Activated CD4-positive, alpha-beta T cell treated with anti-CD3 and anti-CD28 coated beads for 24 hours (primary cell): ENCODE data around the gene CYS1.

ENCODE experiments used
- DNase-seq, 2 donors: peaks; one replicate each; pipeline ENCODE4 v3.0.0-alpha.2; 2020; ENCODE audit warnings: low read depth in 2 of 2

The CYS1 gene

DNA sequence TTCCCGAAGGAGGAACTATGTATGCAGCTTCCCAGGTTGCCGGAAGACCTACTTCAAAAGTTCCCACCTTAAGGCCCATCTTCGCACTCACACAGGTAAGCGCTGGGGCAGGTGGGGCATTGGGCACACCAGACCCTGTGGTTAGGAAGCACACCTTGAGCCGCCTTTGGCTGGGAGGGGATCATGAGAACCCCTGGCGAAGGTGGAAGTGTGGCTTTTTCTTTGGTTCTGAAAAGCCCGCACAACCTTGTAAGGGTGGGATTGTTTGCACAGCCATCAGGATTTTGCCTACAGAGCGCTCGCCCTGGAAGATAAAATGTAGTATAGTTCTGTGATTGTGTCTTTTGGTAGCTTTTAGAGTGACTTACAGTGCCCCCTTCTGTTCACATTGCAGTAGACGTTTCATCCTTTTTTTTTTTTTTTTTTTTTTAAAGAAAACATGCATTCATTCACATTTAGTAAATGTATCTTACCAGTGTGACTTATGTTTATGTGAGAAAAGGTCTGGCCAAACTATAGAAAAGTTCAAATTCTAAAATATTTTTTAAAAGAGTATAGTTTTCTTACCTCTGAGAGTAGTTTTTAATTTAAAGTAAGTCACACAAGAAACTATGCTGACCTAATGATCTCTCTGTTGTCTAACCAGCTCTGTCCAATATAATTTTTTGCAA is 31.6 kb downstream of the CYS1 start:
- no peak for DNase-seq

DNA sequence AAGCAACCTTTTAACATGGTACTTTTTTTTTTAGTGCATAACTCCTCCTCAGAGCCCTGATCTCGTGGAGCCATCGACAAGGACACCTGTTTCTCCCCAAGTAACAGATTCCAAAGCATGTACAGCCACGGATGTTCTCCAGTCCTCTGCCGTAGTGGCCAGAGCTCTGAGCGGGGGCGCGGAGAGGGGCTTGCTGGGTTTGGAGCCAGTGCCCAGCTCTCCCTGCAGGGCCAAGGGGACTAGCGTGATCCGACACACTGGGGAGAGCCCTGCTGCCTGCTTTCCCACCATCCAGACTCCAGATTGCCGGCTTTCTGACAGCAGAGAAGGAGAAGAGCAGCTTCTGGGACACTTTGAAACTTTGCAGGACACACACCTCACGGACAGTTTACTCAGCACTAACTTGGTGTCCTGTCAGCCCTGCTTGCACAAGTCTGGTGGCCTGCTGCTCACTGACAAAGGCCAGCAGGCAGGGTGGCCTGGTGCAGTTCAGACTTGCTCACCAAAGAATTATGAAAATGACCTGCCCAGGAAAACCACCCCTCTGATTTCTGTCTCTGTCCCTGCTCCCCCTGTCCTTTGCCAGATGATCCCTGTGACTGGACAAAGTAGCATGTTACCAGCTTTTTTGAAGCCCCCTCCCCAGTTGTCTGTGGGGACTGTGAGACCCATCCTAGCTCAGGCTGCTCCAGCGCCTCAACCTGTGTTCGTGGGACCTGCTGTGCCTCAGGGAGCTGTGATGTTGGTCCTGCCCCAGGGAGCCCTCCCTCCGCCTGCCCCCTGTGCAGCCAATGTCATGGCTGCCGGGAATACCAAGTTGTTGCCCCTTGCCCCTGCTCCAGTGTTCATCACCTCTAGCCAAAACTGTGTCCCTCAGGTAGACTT is 32.4 kb downstream of the CYS1 start:
- DNase-seq: no peak

DNA sequence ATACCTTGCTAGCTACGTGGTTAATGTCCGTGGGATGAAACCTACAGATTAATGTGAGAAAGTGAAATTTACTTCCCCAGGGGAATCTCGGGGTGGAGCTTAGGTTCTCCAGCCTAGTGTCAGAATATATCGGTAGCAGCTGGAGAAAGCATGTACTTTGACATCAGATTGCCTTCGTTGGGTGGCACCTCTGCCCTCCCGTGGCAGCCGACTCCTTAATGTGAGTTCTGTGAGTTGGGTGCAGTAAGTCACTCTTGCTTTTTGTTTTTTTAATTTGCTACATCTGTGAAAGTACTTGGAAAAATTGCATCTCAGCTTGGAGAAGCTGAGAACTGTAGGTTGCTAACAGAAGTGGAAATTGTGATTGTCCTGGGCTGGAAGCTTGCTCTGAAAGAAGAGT is 33.3 kb downstream of the CYS1 start:
- no peak for DNase-seq

DNA sequence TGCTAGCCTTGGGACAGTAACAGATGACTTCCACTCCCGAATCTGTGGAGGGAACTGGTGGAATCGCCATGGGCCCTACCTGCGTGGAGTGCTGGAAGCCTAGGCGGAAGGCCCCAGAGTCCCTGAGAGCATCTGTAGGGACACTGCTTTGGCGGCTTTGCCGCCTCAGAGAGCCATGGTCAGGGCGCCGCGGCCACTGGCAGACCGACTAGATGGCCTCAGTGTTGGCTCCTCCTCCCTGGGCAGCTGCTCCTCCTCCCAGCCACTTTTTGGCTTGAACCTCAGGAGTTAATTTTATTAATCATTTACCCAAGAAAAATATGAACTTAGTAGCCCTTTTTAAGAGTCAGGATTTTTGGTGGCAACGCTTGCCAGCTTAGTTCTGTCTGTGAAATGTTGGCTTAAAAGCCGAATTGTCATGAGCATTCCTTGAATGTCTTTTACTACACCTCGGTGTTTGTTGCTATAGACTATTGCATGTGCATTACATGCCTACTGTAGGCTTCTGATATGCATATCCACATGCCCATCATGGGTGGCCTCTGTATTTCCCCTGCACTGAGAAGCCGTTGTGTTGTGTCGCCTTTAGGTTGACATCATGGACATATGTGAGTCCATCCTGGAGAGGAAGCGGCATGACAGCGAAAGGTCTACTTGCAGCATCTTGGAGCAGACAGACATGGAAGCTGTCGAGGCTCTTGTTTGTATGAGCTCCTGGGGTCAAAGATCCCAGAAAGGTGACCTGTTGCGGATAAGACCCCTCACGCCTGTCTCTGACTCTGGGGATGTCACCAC is 34.5 kb downstream of the CYS1 start:
- DNase-seq: no peak

DNA sequence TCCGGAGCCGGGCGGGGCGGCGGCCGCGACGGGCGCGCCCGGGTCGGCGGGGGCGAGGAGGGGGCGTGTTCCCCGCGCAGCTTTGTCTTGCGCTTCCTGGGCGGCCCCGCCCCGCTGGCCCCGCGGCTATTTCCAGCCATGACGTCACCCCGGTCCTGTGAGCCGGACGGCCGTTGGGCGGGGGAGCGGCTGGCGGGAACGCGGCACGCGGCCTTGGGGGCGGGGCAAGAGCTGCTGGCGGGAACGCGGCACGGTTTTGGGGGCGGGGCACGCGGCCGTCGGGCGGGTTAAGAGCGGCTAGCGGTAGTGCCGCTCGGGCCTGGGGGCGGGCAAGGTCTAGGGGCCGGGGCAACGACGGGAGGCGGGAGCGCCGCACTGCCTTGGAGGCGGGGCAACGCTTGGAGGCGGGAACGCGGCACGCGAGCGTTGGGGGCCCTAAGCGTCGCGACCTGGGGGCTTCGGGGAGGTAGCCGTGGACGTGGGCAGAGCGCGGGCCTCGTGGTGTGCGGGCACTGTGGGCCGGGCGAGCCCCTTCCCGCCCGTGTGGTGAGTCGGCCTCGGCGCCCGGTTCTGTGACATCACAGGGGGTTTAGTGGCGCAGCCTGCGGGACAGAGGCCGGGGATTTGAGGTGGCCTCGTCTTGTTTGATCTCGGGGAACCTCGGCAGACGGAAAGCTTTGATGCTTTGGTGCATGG is 36.2 kb downstream of the CYS1 start:
- peak; percentile 83 to 97 for DNase-seq

DNA sequence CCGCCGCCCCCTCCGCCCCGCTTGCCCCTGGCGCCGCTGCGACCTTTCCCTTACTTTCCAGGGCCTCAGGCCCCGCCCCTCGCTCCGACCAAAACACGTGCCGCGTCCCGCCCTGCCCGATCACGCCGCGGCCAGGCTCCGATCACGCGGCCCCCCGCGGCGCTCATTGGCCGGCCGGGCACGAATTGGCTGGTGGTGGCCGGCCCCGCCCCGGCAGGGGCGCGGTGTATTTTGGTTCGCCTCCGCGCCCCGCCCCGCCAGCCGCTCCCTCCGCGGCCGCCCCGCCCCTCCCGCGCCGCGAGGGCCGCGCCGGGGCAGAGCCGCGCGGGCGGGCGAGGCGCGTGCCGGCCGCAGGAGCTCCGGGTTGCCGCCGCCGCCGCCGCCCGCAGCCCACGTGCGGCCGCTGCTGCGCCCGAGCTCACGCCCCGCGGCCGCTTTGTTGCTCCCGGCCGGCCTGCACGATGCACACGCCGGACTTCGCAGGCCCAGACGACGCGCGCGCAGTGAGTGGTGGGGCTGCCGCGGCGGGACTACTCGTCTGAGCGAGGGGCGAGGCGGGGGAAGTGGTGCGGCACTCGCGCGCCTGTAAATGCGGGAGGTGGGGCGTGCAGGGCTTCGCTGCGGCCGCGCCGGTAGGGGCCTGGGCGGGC is 36.8 kb downstream of the CYS1 start, which contains the start of gene KLF11:
Gene KLF11 (plus strand): TSS at position 295 of the 650 bp plus-strand sequence. CDS start 167 bp downstream, at position 462.
- DNase-seq: peak; percentile 54 to 55

DNA sequence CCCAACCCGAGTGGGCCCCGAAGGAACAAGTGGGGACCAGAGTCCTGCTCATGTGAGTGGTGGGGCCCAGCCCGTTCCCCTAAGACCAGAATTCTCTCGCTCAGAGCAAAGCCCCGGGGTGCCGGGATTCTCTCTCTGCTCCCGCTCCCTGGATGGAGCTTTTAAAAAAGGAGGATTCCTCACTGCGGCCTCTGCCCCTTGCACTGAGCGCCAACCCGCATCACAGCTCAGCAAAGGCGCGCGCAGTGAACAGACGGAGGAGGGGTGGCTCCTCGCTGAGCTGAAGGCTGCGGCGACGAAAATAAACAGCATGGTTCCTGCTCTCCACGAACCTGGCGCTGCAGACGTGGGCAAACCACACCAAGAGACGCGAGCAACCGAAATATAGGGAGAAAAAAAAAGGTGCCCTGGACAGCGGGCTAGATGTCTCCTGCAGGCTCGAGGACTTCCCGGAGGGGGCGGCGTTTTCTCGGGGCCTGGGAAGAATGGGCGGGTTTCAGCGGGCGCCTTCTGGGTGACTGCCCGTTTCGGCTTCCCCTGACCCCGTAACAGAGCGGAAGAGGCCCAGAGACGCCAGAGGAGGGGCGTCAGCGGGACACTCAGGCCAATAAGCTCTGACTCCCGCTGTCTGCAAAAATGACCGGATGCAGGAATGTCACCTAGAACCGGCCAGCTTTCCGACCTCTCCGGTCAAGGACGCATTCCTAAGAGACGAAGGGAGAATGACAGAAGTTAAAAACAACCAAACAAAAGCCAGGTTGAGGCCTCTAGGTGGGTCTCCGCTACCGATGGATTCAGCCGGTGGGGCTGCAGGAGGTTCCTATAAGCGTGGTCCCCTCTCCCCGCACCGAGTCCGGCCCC is 37.7 kb downstream of the CYS1 start:
- DNase-seq: no peak

DNA sequence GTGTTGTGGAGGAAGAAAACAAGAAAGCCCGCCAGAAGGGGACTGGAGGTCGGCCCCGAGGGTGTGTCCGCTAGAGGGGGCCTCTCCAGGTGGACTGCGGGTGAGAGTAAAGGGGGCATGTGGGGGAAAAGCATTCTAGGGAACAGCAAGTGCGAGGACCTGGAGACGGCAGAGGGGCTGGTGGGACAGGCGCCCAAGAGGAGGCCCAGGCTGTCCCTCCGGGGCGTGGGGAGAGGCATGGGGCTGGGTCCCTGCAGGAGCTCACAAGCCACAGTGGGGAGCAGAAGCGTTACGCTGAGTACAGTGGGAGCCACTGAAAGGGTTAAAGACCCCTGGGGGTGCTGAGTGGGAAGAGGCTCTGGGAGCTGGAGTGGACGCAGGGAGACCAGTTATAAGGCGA is 38.5 kb downstream of the CYS1 start:
- DNase-seq: no peak

DNA sequence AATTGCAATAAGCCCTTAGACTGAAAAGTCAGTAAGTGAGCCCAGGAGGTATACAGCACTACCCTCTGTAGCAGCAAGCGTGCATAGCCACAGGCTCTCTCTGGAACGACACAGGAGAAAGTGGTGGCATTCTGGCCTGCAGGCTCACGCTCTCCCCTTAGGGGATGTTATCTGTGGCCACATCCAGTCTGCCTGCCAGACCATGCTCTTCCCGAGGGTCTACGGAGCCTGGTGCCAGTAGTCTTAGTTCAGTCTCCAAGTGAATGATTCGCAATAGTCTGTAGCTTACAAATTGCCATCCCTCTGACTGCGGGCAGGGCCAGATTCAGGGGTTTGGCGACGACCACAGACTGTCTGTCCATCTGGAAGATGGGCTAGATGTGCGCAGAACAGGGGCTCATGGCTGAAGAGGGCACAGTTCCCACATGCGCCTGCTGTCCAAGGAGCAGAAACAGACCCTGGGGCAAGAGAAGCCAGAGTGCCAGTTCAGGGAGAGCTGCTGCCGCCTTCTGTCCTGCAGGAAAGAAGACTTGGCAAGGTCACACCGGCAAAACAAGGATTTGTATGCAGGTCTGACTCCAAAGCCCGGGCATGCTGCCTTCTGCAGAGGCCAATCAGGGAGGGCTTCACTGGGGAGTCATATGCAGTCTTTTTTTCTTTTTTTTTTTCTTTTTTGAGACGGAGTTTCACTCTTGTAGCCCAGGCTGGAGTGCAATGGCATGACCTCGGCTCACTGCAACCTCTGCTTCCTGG is 40.4 kb downstream of the CYS1 start:
- DNase-seq: no peak

DNA sequence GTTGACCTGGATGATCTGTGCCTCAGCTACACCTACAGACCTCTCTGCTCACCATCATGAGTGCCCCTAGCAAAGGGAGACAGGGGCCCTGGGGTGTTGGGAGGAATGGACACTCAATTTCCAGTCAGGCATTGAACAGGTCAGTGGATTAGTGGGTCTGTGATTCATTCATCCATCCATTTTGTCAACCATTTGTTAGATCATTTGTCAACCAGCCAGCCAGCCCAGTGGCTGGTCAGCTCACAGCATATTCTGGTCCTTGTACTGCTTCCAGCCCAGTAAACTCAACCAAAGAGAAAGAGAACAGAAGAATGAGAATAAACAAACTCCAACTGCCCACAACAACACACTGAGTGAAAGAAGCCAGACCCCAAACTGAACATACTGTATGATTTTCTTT is 41.5 kb downstream of the CYS1 start:
- DNase-seq: no peak

DNA sequence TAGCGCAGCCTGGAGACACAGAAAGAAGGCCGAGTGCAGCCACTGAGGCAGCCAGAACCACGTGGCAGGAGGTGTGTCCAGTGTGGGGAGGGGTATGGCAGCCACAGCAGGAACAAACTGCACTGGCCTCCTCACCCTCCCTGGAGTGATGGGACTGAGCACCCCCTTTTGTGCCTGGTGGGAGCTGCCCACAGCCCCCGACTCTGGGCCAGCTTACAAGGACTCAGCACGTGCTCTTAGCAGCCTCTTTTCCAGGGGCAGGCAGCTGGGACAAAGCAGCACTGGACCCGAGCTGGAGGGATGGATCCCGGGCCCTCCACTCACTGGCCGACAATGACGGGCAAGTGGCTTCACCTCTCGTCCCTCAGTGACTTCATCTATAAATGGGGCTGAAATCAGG is 42.1 kb downstream of the CYS1 start:
- no peak for DNase-seq

DNA sequence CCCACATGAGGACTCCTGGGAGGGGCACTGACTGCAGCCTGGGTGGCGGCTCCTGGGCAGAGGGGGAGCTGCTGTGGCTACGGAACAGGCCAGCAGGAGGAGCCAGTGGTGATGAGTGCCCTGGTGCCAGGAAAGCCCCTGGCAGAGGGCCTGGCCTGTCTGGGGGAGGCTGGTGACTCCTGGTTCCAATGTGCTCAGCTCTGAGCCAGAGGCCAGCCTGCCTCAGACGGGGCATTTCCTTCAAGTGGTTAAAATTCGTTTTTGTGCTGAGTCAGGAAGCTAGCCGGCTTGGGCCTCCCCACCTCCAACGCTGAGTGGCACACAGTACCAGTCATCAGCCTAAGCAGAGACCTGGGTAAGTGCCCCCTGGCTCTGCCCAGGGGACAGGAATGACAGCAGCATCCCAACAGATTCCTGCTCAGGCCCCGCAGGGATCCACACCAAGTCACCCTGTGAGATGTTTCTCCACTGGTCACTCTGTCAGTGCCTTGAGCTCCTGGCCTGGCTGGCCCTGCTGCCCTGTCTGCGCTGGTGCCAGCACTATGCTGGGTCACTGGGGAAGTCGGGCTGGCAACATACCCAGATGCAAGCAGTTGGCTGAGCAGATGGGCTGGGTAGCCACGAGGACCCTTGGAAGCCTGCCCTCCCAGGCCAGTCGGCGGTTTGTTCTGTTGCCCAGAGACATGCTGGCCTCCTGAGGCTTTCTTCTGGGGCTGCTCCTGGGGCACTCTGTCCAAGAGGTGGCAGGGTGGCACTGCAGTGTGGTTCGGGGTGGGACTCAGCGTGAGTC is 43.9 kb downstream of the CYS1 start:
- DNase-seq: no peak

DNA sequence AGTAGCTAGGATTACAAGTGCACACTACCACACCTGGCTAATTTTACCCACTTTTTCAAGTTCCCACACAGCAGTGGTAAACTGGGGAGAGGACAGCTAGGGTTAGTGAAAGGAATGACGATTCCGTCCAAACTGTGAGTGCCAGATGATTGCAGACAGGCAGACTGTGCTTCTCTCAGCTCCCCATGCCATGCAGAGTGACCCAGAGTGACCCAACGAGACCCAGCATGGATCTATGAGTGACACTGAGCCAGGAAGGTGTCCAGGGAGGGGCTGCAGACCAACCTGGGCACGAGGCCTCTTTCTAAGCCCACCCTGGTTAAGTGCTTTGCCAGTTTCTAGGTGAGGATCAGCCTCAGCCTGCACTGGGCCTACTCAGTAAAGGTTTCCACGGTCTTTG is 44.6 kb downstream of the CYS1 start:
- no peak for DNase-seq

DNA sequence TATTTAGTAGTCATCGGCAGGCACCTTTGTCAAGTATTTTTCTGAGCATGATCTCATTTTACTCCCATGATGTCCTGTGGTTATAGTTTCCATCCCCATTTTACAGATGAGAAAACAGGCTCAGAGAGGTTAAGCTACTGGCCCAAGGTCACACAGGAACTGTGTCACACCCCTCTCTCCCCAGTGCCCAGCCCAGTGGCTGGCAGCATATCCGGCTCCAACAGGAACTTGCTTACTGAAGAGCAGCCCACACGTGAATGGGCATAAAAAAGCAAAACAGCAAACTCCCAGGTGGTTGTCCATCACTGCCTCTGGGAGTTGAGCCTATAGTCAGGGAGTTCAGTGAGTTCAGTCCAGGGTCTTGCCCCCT is 45.2 kb downstream of the CYS1 start:
- DNase-seq: no peak

DNA sequence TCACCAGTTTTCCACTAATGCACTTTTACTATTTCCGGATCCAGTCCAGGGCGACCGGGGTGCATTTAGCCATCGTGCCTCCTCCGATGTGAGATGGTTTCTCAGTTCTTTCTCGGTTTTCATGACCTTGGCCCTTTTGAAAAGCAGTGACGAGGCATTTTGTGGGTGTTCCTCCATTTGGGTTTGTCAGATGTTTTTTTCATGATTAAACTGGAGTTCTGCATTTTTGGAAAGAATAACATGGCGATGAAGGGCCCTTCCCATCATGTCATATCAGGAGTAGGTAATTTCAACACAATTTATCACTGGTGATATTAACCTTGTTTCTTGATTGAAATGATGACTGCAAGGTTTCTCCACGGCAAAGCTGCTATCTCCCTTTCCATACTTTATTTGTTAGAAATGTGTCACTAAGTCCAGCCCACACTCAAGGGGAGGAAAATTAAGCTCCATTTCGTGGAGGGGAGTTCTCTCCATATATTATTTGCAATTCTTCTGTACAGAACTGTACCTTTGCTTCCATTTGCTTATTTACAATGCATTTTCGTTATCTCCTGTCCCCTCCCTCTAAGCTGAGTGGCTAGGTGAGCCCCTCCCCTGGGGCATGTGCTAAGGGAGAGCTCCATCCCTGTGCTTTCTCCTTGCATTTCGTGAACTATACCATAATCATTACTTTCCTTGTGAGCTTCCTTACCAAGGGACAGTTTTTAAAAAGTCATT is 45.7 kb downstream of the CYS1 start:
- no peak for DNase-seq

DNA sequence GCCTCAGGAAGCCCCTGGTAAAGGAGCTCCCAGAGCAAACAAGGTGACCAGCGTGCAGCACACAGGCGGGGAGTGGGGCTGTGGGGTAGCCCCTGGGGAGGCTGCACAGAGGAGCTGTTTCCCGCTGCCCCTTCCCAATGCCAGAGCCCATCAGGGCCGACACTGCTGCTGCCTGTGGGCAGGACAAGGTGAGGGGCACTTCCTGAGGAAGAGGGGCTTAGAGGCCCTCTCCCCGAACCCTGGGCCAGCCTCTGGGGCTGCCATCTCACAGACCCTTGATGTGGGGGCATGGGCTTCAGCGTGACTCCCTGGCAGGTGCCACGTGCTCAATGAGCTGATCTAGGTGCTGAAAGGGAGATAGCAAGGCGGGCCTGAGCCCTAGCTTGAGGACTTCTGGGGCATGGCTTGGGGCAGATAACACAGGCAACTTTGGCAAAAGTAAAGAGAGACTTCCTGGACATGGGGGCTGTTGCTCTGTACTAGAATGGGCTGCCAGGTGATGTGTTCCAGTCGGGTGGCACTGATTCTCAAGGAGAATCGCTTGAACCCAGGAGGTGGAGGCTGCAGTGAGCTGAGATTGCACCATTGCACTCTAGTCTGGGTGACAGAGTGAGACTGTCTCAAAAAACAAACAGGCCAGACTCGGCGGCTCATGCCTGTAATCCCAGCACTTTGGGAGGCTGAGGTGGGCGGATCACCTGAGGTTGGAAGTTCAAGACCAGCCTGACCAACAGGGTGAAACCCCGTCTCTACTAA is 46.8 kb downstream of the CYS1 start:
- DNase-seq: no peak

DNA sequence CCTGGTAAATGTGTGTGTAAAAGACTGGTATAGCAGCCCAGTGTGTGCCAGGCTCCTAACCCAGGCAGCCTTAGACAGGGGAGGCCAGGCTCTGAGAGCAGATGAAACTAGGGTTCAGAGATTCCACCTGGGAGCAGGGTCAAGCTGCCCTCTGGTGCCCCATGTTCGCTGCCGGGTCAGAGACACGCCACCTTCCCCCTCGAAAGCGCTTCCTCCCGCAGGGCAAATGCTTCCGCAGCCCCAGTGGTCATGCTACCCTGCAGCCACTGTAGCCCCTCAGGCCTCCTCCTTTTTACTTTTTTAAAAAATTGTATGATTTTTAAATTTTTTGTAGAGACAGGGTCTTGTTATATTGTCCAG is 47.5 kb downstream of the CYS1 start:
- DNase-seq: no peak
